Activated T-helper 1 cell treated with anti-CD3 and anti-CD28 coated beads, Interleukin-2, amount 50 U/mL, for 16 hours (primary cell): Measurements from ENCODE around the gene PRSS12.
A peak's percentile ranks its signal among the peaks of the same experiment; 100 is the strongest.
"Not testable (repeated sequence)": the region's sequence is repeated elsewhere in the genome, so short reads cannot be mapped to it uniquely, and the experiment has no call there.

Experiments used
- DNase-seq, 2 donors: peaks; one replicate each; pipeline ENCODE4 v3.0.0-alpha.2; 2020; ENCODE audit warnings: low read depth in 1 of 2, low spot score in 1 of 2

PRSS12 gene

GRCh38 chr4:118280501-118281218 lies 72.1 kb downstream of the PRSS12 start:
- DNase-seq = no peak

GRCh38 chr4:118279920-118280432 lies 72.8 kb downstream of the PRSS12 start:
- DNase-seq = no peak

GRCh38 chr4:118279328-118279727 lies 73.5 kb downstream of the PRSS12 start:
- no peak for DNase-seq

GRCh38 chr4:118278473-118279274 lies 74.1 kb downstream of the PRSS12 start:
- DNase-seq = peak; percentile 94 to 96

GRCh38 chr4:118277243-118277642 lies 75.6 kb downstream of the PRSS12 start:
- no peak for DNase-seq

GRCh38 chr4:118276580-118276979 lies 76.2 kb downstream of the PRSS12 start:
- DNase-seq = no peak

GRCh38 chr4:118273642-118274041 lies 79.2 kb downstream of the PRSS12 start:
- DNase-seq = no peak

- DNase-seq = no peak
Measured at GRCh38 chr4:118271788-118272187, 81.0 kb downstream of the PRSS12 start.

GRCh38 chr4:118270492-118270891 lies 82.3 kb downstream of the PRSS12 start:
- no peak for DNase-seq

- no peak for DNase-seq
Measured at GRCh38 chr4:118268780-118269179, 84.0 kb downstream of the PRSS12 start.

- not testable (repeated sequence) for DNase-seq
Measured at GRCh38 chr4:118266145-118266496, 86.7 kb downstream of the PRSS12 start.

GRCh38 chr4:118265312-118266144 lies 87.3 kb downstream of the PRSS12 start:
- no peak for DNase-seq

GRCh38 chr4:118264096-118264495 lies 88.7 kb downstream of the PRSS12 start:
- no peak for DNase-seq

GRCh38 chr4:118260309-118260708 lies 92.5 kb downstream of the PRSS12 start:
- no peak for DNase-seq

GRCh38 chr4:118259111-118259510 lies 93.7 kb downstream of the PRSS12 start:
- no peak for DNase-seq

GRCh38 chr4:118254368-118254767 lies 98.4 kb downstream of the PRSS12 start:
- no peak for DNase-seq

- DNase-seq = no peak
Measured at GRCh38 chr4:118249890-118250289, 102.9 kb downstream of the PRSS12 start.

GRCh38 chr4:118237531-118237930 lies 115.3 kb downstream of the PRSS12 start:
- no peak for DNase-seq

- no peak for DNase-seq
Measured at GRCh38 chr4:118235566-118236120, 117.2 kb downstream of the PRSS12 start.
